ENCODE measurements around the gene GIGYF1.

DNA sequence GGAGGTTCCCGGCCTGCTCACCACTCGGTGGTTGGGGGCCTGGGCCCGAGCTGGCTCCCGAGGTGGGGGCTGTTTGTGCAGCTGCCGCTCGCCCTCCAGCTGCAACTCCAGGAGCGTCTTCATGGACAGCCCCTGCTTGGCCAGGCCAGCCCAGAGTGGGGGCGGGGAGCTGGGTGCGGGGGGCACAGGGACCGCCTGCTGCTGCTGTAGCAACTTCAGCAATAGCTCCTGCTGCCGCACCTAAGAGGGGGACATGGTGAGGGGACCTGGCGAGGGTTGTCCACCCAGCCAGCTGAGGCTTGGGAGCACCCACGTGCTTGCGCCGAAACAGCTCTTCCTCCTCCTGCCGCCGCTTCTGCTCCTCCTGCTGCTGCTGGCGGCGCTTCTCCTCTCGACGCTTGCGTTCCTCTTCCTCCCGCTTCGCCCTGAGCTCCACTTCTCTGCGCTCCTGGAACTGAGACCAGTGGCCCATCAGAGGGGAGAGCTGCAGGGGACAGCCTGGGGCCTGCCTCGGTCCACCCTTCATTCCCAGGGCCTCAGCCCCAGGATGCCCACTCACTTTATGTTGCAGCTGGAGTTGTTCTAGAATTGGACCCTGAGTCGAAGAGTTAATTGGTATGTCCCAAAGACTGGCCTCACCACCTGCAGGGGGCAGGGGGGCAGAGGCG is 10.9 kb downstream of the GIGYF1 start:
- TF ChIP-seq, protein P1, sequence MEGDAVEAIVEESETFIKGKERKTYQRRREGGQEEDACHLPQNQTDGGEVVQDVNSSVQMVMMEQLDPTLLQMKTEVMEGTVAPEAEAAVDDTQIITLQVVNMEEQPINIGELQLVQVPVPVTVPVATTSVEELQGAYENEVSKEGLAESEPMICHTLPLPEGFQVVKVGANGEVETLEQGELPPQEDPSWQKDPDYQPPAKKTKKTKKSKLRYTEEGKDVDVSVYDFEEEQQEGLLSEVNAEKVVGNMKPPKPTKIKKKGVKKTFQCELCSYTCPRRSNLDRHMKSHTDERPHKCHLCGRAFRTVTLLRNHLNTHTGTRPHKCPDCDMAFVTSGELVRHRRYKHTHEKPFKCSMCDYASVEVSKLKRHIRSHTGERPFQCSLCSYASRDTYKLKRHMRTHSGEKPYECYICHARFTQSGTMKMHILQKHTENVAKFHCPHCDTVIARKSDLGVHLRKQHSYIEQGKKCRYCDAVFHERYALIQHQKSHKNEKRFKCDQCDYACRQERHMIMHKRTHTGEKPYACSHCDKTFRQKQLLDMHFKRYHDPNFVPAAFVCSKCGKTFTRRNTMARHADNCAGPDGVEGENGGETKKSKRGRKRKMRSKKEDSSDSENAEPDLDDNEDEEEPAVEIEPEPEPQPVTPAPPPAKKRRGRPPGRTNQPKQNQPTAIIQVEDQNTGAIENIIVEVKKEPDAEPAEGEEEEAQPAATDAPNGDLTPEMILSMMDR (conservative IDR thresholded peaks at IDR 0.05) = no peak
- no peak for TF ChIP-seq ZFX (IDR thresholded peaks at IDR 0.05)

All from C4-2B (cell line).